NT2/D1 (cell line): ENCODE results near the gene CCR6.

Experiments
- DNase-seq: peaks from one replicate; pipeline ENCODE4 v3.0.0-alpha.2; 2011; ENCODE audit warnings: low read depth, low spot score
- H3K27me3 ChIP-seq: 2 replicates; pipeline ENCODE4 v1.6.0; 2011; ENCODE audit warnings: mild to moderate bottlenecking; ENCODE audit not compliant: insufficient read length, insufficient read depth
- H3K36me3 ChIP-seq: 2 replicates; pipeline ENCODE4 v1.6.1; 2011; ENCODE audit warnings: mild to moderate bottlenecking, low read length, mixed read lengths; ENCODE audit not compliant: insufficient read depth, insufficient read length
- H3K4me1 ChIP-seq: 2 replicates; pipeline ENCODE4 v1.5.1; 2011; ENCODE audit not compliant: insufficient read depth, insufficient read length
- H3K4me3 ChIP-seq: 2 replicates; pipeline ENCODE4 v1.5.1; 2011; ENCODE audit warnings: low read depth; ENCODE audit not compliant: insufficient read length
- H3K9ac ChIP-seq: 2 replicates; pipeline ENCODE4 v1.6.0; 2011; ENCODE audit warnings: low read depth; ENCODE audit not compliant: insufficient read length
- H3K9me3 ChIP-seq: 2 replicates; pipeline ENCODE4 v1.5.1; 2011; ENCODE audit warnings: mild to moderate bottlenecking, low read length; ENCODE audit not compliant: insufficient read depth
- SUZ12 ChIP-seq: IDR thresholded peaks from 2 replicates; pipeline ENCODE4 v1.6.1; 2011; ENCODE audit not compliant: insufficient read length, insufficient read depth; ENCODE audit errors: extremely low read depth
- YY1 ChIP-seq: IDR thresholded peaks from 2 replicates; pipeline ENCODE4 v1.6.1; 2011; ENCODE audit not compliant: insufficient read length, insufficient read depth
- ZNF274 ChIP-seq: IDR thresholded peaks from 2 replicates; pipeline ENCODE4 v1.6.1; 2011; ENCODE audit warnings: mild to moderate bottlenecking, low read depth, low read length

The CCR6 gene

DNA sequence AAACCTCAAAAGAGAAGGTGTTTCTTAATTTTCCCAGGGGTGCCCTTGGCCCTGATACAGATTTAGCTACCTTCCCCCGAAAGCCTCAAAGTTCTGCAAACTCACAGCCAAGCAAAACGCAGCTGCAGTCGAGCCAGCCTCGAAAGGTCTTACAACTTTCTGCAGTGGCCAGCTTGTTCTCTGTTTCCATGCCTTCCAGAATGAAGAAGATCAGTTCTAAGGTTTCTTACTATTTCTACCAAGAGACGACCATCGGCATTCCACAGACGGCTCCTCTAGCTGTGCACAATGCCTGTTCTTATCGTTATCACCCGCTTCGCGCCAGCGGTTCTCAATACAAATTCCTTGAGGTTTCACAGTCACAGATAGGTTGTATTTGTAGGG, 28.5 kb upstream of the CCR6 start:
- peaks cover 5% of the 10 kb centered on the region for H3K4me1 ChIP-seq
- no peak for DNase-seq
- no peaks in the 10 kb centered on the region for H3K27me3 ChIP-seq
- H3K9ac ChIP-seq, result no peak overlapping the region
- TF ChIP-seq SUZ12 (no peak), ZNF274 (no peak), YY1 (no peak)
- H3K36me3 ChIP-seq, result no peaks in the 10 kb centered on the region
- H3K4me3 ChIP-seq, result no peak overlapping the region
- no peaks in the 10 kb centered on the region for H3K9me3 ChIP-seq

DNA sequence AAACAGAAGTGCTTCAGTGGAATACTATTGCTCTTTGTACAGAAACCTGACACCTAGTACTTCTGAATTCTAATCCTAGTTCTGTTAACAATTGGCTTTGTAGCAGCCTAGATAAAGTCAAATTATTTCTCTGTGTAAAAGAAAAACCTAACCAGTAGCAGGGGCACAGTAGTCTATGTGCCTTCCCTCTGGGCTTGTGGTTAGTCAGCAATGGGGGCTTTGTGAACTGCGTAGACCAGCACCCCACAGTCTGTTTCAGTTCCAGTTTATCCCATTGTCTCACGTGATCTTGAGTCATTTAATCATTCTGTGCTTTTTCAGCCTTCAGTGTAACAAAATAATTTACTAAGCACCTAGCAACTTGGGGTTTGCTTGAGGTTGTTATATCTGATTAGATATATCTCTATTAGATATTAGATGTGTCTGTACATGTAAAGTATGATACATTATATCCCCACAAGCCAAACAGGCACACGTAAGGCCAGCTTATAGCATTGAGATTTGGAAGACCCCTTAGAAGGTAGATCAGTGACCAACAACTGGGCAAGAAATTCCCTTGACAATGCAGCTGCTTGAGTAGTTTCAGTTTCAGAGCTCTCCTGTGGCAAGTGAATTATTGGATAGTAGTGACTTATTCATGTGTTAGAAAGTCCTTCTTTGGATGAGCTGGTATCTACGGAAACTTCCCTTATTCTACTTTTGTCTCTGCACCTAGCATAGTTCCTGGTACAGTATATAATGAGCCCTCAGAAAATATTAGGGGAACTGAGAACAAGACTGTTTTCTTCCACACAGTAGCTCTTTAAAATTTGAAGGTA, 27.9 kb upstream of the CCR6 start:
- no peaks in the 10 kb centered on the region for H3K9me3 ChIP-seq
- H3K36me3 ChIP-seq, result no peaks in the 10 kb centered on the region
- TF ChIP-seq YY1, result no peak
- no peak for TF ChIP-seq SUZ12
- TF ChIP-seq ZNF274, result no peak
- DNase-seq, result no peak
- no peaks in the 10 kb centered on the region for H3K27me3 ChIP-seq
- no peak overlapping the region for H3K4me3 ChIP-seq
- H3K4me1 ChIP-seq, result peaks cover 5% of the 10 kb centered on the region
- no peak overlapping the region for H3K9ac ChIP-seq

DNA sequence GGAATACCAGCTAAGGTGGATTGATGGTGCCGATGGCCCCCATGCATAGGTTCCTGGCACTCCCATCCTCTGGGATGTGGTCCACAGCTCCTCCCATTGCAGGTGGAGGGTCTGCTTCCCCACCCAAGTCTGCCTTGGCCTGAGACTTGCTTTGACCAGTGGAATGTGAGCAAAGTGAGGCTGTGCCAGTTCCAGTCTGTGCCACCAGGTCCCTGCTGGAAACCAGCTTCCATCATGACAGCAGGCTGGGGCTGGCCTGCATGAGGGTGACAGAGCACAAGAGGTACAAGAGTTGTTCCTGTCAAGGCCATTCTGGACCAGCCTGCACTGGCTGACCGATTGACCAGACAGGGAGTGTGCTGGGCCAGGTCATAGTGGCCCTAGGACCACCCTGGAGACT, 27.0 kb upstream of the CCR6 start:
- H3K36me3 ChIP-seq, result no peaks in the 10 kb centered on the region
- H3K4me3 ChIP-seq, result no peak overlapping the region
- no peak for DNase-seq
- TF ChIP-seq ZNF274 (no peak), SUZ12 (no peak), YY1 (no peak)
- peaks cover 5% of the 10 kb centered on the region for H3K4me1 ChIP-seq
- H3K9ac ChIP-seq, result no peak overlapping the region
- H3K27me3 ChIP-seq, result no peaks in the 10 kb centered on the region
- no peaks in the 10 kb centered on the region for H3K9me3 ChIP-seq

DNA sequence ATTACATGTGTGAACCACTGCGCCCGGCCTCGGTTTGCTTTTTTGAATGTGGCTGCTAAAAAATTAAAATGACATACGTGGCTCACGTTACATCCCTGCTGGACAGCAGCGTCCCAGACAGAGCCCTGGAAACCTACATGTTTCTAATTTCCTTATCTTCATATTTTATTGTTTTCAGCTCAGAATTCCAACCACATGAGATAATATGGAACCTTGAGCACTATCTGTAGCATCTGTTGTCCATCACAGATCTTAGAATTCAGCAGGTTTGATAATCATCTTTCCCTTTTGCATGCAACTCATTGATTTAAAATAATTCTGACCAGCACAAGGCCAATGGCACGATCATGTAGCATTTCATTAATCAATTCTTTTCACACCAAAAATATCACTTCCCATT, 25.9 kb upstream of the CCR6 start:
- no peak for TF ChIP-seq YY1
- TF ChIP-seq SUZ12, result no peak
- no peak for TF ChIP-seq ZNF274
- Histone ChIP-seq H3K36me3 (no peaks in the 10 kb centered on the region), H3K9ac (no peak overlapping the region), H3K27me3 (no peaks in the 10 kb centered on the region), H3K9me3 (no peaks in the 10 kb centered on the region), H3K4me3 (no peak overlapping the region), H3K4me1 (peaks cover 5% of the 10 kb centered on the region)
- DNase-seq, result no peak

GRCh38 chr6:167097770-167098169, 25.1 kb upstream of the CCR6 start:
- H3K36me3 ChIP-seq, result no peaks in the 10 kb centered on the region
- no peak for TF ChIP-seq ZNF274
- TF ChIP-seq YY1, result no peak
- TF ChIP-seq SUZ12, result no peak
- no peak for DNase-seq
- H3K27me3 ChIP-seq, result no peaks in the 10 kb centered on the region
- no peak overlapping the region for H3K4me3 ChIP-seq
- H3K9ac ChIP-seq, result no peak overlapping the region
- H3K9me3 ChIP-seq, result no peaks in the 10 kb centered on the region
- H3K4me1 ChIP-seq, result peaks cover 5% of the 10 kb centered on the region

GRCh38 chr6:167098825-167099225, 24.1 kb upstream of the CCR6 start:
- H3K36me3 ChIP-seq, result no peaks in the 10 kb centered on the region
- H3K9ac ChIP-seq, result no peak overlapping the region
- TF ChIP-seq ZNF274 (no peak), SUZ12 (no peak), YY1 (no peak)
- no peaks in the 10 kb centered on the region for H3K9me3 ChIP-seq
- DNase-seq, result no peak
- H3K4me3 ChIP-seq, result no peak overlapping the region
- no peaks in the 10 kb centered on the region for H3K27me3 ChIP-seq
- H3K4me1 ChIP-seq, result peaks cover 5% of the 10 kb centered on the region

GRCh38 chr6:167099707-167100106, 23.2 kb upstream of the CCR6 start:
- no peak for DNase-seq
- TF ChIP-seq YY1 (no peak), ZNF274 (no peak), SUZ12 (no peak)
- H3K4me3 ChIP-seq, result no peak overlapping the region
- H3K9ac ChIP-seq, result no peak overlapping the region
- peaks cover 5% of the 10 kb centered on the region for H3K4me1 ChIP-seq
- no peaks in the 10 kb centered on the region for H3K9me3 ChIP-seq
- H3K36me3 ChIP-seq, result no peaks in the 10 kb centered on the region
- H3K27me3 ChIP-seq, result no peaks in the 10 kb centered on the region
